Thyroid gland (tissue), 4 donors: ENCODE data around the gene MAP4K5. TPM values are rescaled to one million over a fixed set of nuclear protein-coding genes. Genes with fewer than 3 reads are reported as not detected.

ENCODE experiments used
- DNase-seq, 2 donors: peaks; one replicate each; pipeline ENCODE4 v3.0.0-alpha.2; 2019
- H3K27ac ChIP-seq, 3 donors: fragments of 200-600 bp; sonication (generic); 1 replicate in 2 of 3; 2 replicates in 1 of 3; pipeline ENCODE4 v1.5.1; 2016 to 2019; ENCODE audit warnings: mild to moderate bottlenecking in 1 of 3, moderate library complexity in 1 of 3
- H3K27me3 ChIP-seq: fragments of 200-600 bp; sonication (generic); one replicate; pipeline ENCODE4 v1.5.1; 2019
- H3K36me3 ChIP-seq, 2 donors: fragments of 200-600 bp; sonication (generic); one replicate each; pipeline ENCODE4 v1.5.1; 2016 to 2019
- H3K4me1 ChIP-seq, 2 donors: fragments of 200-600 bp; sonication (generic); one replicate each; pipeline ENCODE4 v1.5.1; 2017 to 2019
- H3K4me3 ChIP-seq, 3 donors: fragments of 200-600 bp; sonication (generic); replicated peaks in 1 of 3; 1 replicate in 2 of 3; 2 replicates in 1 of 3; pipeline ENCODE4 v1.5.1; 2016; ENCODE audit warnings: mild to moderate bottlenecking in 1 of 3
- H3K9me3 ChIP-seq: fragments of 200-600 bp; sonication (generic); one replicate; pipeline ENCODE4 v1.5.1; 2017
- POLR2A ChIP-seq, 2 donors: fragments of 450-650 bp; IDR thresholded peaks; one replicate each; pipeline ENCODE4 v1.6.1; 2017; ENCODE audit warnings: antibody characterized with exemption in 2 of 2, mild to moderate bottlenecking in 2 of 2, moderate library complexity in 1 of 2
- WGBS, 2 donors: methylation state at CpG; one replicate each; pipeline ENCODE4 v1.1.5; 2017; 5-methylcytosine and 5-hydroxymethylcytosine counted together
- intact Hi-C: fragments of 100-400 bp; cut with DNase I; formaldehyde crosslinking; loops from one replicate; pipeline ENCODE4 v1.15.1; 2023
- total RNA-seq, 4 donors: library from RNA; depleted of rRNA; stranded (reverse); fragments of >200 nt; gene quantifications; one replicate each; pipeline ENCODE4 v1.2.3, GENCODE V29; 2016
- TF ChIP-seq, protein P1 (sequence below), 6 experiments: fragments of 200-600 bp in 3 of 6; fragments of 450-650 bp in 3 of 6; sonication (generic) in 3 of 6; IDR thresholded peaks; one replicate each; pipeline ENCODE4 v1.5.1; 2016 to 2019; ENCODE audit warnings: antibody characterized with exemption in 6 of 6, mild to moderate bottlenecking in 2 of 6, inconsistent platforms in 1 of 6, moderate library complexity in 1 of 6

The MAP4K5 gene
- total RNA-seq, 4 donors from 2014 or later = 139 to 259 (median 153) TPM

GRCh38 chr14:50469982-50470381, 62.4 kb downstream of the MAP4K5 start:
- peaks cover 27 to 31% of the 10 kb centered on the region in 2 donors for H3K36me3 ChIP-seq

GRCh38 chr14:50462111-50462510, 70.3 kb downstream of the MAP4K5 start:
- no peak overlapping the region for H3K4me3 ChIP-seq
- intact Hi-C loops = no loop called here
- H3K27ac ChIP-seq = no peak overlapping the region
- no peaks in the 10 kb centered on the region for H3K9me3 ChIP-seq
- 94 to 95% methylated on average over 2 of the region's 2 CpGs for WGBS, 2 donors
- TF ChIP-seq, protein P1, sequence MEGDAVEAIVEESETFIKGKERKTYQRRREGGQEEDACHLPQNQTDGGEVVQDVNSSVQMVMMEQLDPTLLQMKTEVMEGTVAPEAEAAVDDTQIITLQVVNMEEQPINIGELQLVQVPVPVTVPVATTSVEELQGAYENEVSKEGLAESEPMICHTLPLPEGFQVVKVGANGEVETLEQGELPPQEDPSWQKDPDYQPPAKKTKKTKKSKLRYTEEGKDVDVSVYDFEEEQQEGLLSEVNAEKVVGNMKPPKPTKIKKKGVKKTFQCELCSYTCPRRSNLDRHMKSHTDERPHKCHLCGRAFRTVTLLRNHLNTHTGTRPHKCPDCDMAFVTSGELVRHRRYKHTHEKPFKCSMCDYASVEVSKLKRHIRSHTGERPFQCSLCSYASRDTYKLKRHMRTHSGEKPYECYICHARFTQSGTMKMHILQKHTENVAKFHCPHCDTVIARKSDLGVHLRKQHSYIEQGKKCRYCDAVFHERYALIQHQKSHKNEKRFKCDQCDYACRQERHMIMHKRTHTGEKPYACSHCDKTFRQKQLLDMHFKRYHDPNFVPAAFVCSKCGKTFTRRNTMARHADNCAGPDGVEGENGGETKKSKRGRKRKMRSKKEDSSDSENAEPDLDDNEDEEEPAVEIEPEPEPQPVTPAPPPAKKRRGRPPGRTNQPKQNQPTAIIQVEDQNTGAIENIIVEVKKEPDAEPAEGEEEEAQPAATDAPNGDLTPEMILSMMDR (IDR thresholded peaks at IDR 0.05) = no peak
- TF ChIP-seq POLR2A (IDR thresholded peaks at IDR 0.05) = no peak
- no peaks in the 10 kb centered on the region for H3K4me1 ChIP-seq
- DNase-seq = no peak
- H3K36me3 ChIP-seq = peaks cover 0 to 17% of the 10 kb centered on the region in 2 donors
- no peaks in the 10 kb centered on the region for H3K27me3 ChIP-seq

More at GRCh38 chr14:50469982-50470381, 62.4 kb downstream of the MAP4K5 start:
- H3K4me1 ChIP-seq = no peaks in the 10 kb centered on the region
- H3K9me3 ChIP-seq = no peaks in the 10 kb centered on the region
- intact Hi-C loops = no loop called here
- H3K4me3 ChIP-seq = no peak overlapping the region
- no peak overlapping the region for H3K27ac ChIP-seq
- WGBS, 2 donors = 44 to 52% methylated on average over 1 of the region's 1 CpG
- no peak for DNase-seq
- TF ChIP-seq POLR2A (IDR thresholded peaks at IDR 0.05) = no peak
- TF ChIP-seq, protein P1 (IDR thresholded peaks at IDR 0.05) = no peak
- no peaks in the 10 kb centered on the region for H3K27me3 ChIP-seq

DNA sequence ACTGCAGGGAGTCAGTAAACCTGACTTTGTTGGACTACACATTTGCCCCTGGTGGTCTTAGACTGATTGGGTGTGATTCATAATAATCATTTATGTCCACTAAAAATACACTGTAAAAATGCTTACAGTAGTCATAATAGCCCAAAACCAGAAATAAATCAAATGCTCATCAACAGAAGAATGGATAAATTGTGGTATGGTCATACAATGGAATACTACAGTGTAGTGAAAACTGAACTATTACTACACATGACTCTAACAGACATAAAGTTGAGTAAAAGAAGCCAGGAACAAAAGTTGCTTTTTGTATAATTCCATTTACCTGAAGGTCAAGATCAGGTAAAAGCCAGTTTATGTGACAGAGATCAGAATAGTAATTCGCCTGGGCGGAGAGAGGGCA, 78.5 kb downstream of the MAP4K5 start:
- Histone ChIP-seq H3K4me3 (no peak overlapping the region), H3K4me1 (no peaks in the 10 kb centered on the region), H3K27me3 (no peaks in the 10 kb centered on the region), H3K27ac (no peak overlapping the region), H3K36me3 (peaks cover 3 to 6% of the 10 kb centered on the region in 2 donors), H3K9me3 (no peaks in the 10 kb centered on the region)
- no peak for TF ChIP-seq POLR2A (IDR thresholded peaks at IDR 0.05)
- TF ChIP-seq, protein P1 (IDR thresholded peaks at IDR 0.05) = no peak
- 98 to 100% methylated on average over 2 of the region's 2 CpGs for WGBS, 2 donors
- intact Hi-C loops = no loop called here
- DNase-seq = no peak

GRCh38 chr14:50452979-50453705, 79.2 kb downstream of the MAP4K5 start:
- no peaks in the 10 kb centered on the region for H3K4me1 ChIP-seq
- DNase-seq = no peak
- intact Hi-C loops = no loop called here
- no peak overlapping the region for H3K27ac ChIP-seq
- WGBS, 2 donors = 82 to 86% methylated on average over 3 of the region's 3 CpGs
- H3K9me3 ChIP-seq = no peaks in the 10 kb centered on the region
- TF ChIP-seq POLR2A (IDR thresholded peaks at IDR 0.05) = no peak
- TF ChIP-seq, protein P1 (IDR thresholded peaks at IDR 0.05) = no peak
- no peaks in the 10 kb centered on the region for H3K27me3 ChIP-seq
- H3K36me3 ChIP-seq = peaks cover 0 to 6% of the 10 kb centered on the region in 2 donors
- no peak overlapping the region for H3K4me3 ChIP-seq

DNA sequence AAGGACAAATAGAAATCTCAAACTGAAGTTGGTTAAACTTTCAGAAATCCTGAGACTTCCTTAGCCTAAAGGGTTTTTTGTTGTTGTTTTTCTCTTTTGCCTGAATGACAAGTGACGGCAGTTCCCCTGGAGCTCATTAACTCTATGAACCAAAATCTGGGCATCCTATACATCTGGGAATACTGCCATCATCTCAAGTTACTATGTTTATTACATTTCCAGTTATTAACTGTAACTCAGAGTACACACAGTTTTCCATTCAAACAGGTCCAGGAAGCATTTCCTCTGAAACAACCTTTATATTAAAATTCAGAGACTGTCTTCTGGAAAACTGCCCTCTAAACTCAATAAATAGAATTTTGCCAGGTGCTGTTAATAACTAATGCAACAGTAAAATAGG, 80.1 kb downstream of the MAP4K5 start:
- Histone ChIP-seq H3K27ac (no peak overlapping the region), H3K36me3 (peaks cover 0 to 6% of the 10 kb centered on the region in 2 donors)
- intact Hi-C loops = no loop called here

More for the DNA sequence above, 80.1 kb downstream of the MAP4K5 start:
- no peaks in the 10 kb centered on the region for H3K27me3 ChIP-seq
- no peak for DNase-seq
- H3K9me3 ChIP-seq = no peaks in the 10 kb centered on the region
- H3K4me1 ChIP-seq = no peaks in the 10 kb centered on the region
- TF ChIP-seq POLR2A (IDR thresholded peaks at IDR 0.05) = no peak
- TF ChIP-seq, protein P1 (IDR thresholded peaks at IDR 0.05) = no peak
- H3K4me3 ChIP-seq = no peak overlapping the region
- WGBS, 2 donors = 94 to 97% methylated on average over 1 of the region's 1 CpG
